ENCODE results near the gene P2RY14.

GRCh38 chr3:151218136-151218535, 60.2 kb downstream of the P2RY14 start:
- TF ChIP-seq, protein P1, sequence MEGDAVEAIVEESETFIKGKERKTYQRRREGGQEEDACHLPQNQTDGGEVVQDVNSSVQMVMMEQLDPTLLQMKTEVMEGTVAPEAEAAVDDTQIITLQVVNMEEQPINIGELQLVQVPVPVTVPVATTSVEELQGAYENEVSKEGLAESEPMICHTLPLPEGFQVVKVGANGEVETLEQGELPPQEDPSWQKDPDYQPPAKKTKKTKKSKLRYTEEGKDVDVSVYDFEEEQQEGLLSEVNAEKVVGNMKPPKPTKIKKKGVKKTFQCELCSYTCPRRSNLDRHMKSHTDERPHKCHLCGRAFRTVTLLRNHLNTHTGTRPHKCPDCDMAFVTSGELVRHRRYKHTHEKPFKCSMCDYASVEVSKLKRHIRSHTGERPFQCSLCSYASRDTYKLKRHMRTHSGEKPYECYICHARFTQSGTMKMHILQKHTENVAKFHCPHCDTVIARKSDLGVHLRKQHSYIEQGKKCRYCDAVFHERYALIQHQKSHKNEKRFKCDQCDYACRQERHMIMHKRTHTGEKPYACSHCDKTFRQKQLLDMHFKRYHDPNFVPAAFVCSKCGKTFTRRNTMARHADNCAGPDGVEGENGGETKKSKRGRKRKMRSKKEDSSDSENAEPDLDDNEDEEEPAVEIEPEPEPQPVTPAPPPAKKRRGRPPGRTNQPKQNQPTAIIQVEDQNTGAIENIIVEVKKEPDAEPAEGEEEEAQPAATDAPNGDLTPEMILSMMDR (optimal IDR thresholded peaks at IDR 0.05 in 1 of 3, IDR thresholded peaks at IDR 0.05 in 1 of 3, conservative IDR thresholded peaks at IDR 0.05 in 1 of 3; ENCODE audit: extremely low read depth in 1 of 3, insufficient read depth in 2 of 3, low read length in 3 of 3) = no peak
- TF ChIP-seq EZH2 (IDR thresholded peaks at IDR 0.05; ENCODE audit: low read length) = no peak
